Suprapubic skin (tissue), 4 donors: ENCODE results near the gene ALDH3B2.

Experiments used
- POLR2A ChIP-seq, 2 donors: fragments of 450-650 bp; IDR thresholded peaks; one replicate each; pipeline ENCODE4 v1.6.1; 2017; ENCODE audit warnings: antibody characterized with exemption in 2 of 2, mild to moderate bottlenecking in 2 of 2, moderate library complexity in 2 of 2
- POLR2AphosphoS5 ChIP-seq, 3 donors: sonication (generic); formaldehyde crosslinking; IDR thresholded peaks; one replicate each; pipeline ENCODE4 v1.6.1; 2017; ENCODE audit warnings: antibody characterized with exemption in 3 of 3

DNA sequence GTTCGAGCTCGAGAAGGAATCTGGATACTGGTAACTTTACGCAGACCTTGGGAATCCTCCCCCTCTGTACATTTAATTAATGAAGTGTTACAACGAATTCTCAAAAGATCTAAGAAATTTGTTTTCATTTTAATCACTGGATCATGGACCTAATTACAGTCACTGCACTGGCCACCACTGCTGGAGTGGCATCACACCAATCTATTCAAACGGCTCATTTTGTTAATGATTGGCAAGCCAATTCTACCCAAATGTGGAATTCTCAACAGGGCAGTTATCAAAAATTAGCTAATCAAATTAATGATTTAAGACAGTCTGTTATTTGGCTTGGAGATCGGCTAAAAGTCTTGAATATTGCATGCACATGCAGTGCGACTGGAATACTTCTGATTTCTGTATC lies 30.1 kb upstream of the ALDH3B2 start:
- TF ChIP-seq POLR2AphosphoS5 (IDR thresholded peaks at IDR 0.05): no peak
- no peak for TF ChIP-seq POLR2A (IDR thresholded peaks at IDR 0.05)
